ENCODE results near the gene DENND5B.

DNA sequence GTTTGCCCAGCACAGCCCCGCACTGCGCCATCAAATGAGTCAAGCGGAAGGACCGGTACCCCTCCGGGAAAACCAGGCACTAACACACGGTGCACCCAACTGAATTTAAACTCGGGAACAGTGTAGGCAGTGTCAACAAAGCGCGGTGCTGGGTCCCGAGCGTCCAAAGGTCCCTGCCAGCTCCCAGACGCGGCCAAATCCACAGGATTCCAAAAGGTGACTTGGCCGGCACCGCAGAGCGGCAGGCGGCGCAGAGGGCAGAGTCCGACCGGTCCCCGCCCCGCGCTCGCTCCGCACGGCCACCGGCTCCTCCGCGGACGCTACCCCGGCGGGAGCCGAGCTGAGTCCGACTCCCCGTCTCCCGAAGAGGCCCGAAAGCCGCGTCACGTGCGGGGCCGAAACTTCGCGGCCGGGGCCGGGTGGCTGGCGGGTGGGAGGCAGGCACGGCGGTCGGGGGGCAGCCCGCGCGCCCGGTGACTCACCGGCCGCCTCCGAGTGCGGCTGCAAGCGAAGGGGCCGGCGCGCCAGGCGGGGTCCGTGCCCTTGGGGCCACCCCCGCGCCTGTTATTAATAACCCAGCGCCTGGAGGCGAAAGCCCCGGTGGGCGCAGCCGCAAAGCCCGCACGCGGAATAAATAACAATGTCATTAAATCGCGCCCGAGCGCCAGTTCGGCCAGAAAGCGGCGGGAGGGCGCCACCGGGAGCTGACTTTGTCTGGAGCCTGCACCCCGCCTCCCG is 863 bp downstream of the DENND5B start:
- TF ChIP-seq, protein P1, sequence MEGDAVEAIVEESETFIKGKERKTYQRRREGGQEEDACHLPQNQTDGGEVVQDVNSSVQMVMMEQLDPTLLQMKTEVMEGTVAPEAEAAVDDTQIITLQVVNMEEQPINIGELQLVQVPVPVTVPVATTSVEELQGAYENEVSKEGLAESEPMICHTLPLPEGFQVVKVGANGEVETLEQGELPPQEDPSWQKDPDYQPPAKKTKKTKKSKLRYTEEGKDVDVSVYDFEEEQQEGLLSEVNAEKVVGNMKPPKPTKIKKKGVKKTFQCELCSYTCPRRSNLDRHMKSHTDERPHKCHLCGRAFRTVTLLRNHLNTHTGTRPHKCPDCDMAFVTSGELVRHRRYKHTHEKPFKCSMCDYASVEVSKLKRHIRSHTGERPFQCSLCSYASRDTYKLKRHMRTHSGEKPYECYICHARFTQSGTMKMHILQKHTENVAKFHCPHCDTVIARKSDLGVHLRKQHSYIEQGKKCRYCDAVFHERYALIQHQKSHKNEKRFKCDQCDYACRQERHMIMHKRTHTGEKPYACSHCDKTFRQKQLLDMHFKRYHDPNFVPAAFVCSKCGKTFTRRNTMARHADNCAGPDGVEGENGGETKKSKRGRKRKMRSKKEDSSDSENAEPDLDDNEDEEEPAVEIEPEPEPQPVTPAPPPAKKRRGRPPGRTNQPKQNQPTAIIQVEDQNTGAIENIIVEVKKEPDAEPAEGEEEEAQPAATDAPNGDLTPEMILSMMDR (conservative IDR thresholded peaks at IDR 0.05 in 1 of 2, IDR thresholded peaks at IDR 0.05 in 1 of 2; ENCODE audit: extremely low read depth in 1 of 2, insufficient read depth in 1 of 2, low read depth in 1 of 2, low read length in 2 of 2) = peak in 1 of 2 donors; percentile 19
- no peak for TF ChIP-seq EZH2 (IDR thresholded peaks at IDR 0.05; ENCODE audit: borderline replicate concordance, low read length)

Data from mammary epithelial cell (primary cell).